LNCAP (cell line): ENCODE results near the gene PALM.

ENCODE experiments used
- CTCF ChIP-seq: fragments of 450-650 bp; IDR thresholded peaks from 2 replicates; pipeline ENCODE4 v1.5.1; 2017; ENCODE audit warnings: mild to moderate bottlenecking

PALM gene

DNA sequence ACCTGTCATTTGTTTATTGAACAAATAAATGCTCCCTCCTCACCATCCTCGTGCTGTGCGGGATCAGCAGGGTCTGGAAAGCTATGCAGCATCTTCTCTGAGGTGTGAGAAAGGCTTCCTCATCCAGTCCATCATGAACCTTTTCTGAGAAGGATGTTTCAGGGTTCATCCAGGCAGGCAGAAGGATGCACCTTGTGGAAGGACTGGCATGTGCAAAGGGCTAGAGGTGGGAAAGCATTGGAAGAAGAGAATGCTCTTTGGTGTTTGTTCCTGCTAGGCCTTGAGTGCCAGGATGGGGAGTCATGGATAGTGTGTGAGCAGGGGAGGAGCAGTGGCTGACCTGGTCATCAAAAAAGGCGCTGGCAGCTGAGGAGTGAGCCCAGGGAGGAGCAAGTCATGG is 6.6 kb downstream of the PALM start:
- TF ChIP-seq CTCF = no peak

DNA sequence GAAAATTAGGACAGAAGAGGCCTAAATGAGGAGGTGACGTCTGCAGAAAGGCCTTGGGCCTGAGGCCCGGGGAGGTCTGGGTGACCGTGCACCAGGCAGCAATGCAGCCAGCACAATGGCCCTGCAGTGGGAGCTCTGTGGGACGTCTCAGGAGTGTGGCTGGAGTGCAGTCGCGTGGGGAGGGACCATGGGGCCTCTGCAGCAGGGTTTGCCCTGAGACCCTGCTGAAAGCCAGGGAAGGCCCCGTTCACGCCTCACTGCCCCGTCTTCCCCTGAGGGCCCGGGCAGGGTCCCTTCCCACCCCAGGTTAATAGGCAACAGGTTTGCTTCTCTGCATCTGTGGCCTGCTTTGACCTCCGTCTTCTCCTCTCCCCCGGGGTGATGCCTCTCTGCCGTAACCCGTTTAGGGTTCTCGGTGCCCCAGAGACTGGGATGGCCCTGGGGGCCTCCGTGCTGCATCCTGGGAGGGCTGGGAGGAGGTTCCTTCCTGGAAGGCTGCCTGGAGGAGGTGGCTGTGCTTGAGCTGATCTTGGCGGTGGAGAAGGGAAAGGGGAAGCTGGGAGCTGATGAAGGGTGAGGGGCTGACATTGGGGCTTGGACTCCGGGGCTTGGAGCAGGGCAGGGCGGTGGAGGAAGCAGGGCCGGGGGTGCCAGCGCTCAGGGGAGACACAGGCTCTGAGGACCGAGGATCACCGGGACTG is 9.7 kb downstream of the PALM start:
- TF ChIP-seq CTCF = no peak

GRCh38 chr19:718991-719512 is 10.3 kb downstream of the PALM start:
- TF ChIP-seq CTCF = no peak

DNA sequence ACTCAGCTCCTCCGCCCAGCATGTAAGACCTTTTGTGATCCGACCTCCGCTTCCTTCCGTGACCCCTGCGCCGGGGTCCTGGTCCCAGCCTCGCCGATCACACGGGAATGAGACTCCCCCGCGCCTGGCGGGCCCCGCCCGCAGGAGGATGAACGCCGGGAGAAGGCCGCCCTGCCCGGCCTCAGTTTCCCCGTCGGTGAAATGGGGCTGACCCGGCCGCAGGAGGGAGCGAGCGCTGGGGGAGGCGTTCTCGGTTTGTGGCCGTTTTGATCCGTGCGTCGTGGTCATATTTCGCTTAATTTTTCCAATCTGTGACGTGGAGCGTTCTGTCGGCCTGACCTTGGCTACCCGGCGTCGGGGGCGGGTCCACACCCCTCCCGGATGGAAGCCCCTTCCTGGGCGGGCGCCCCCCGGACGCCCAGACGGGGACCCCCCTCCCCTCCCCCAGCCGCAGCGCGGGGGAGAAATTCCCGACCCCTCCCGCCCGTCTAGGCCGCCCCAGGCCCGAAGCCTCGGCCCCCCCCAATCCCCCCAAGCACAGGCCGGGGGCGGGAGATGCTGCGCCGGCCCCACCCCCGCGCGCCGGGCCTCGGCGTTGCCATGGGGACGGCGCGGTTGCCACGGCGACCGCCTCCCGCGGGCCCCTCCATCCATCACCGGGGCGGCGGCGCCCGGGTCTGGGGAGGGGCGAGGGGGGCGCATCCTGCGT is 11.1 kb downstream of the PALM start:
- no peak for TF ChIP-seq CTCF

DNA sequence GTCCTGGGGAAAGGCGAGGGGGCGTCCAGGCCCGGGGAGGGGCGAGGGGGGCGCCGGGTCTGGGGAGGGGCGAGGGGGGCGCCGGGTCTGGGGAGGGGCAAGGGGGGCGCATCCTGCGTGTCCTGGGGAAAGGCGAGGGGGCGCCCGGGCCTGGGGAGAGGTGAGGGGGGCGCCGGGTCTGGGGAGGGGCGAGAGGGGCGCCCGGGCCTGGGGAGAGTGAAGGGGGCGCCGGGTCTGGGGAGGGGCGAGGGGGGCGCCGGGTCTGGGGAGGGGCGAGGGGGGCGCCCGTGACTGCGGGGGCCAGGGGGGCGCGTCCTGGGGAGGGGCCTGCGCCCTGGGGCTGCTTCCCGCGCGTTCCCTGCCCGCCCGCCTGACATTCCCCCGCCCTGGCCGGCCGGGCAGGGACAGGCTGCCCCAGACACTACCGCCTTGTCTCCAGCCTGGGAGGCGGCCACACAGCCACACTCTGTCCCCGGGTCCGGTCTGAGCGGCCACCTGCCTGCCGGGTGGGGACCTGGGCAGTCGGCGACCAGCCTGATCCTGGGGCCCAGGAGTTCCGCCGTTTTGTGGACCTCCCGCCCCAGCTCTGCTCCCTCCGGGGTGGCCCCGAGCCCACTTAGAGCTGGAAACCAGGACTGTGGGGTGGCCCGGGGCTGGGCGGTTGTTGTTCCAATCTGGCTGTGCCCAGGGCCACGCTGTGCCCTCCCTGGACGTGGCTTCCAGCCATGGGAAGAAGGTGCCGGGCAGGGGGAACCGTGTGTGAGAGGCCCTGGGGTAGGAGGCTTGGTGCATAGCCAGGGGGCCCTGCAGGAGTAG is 11.8 kb downstream of the PALM start:
- no peak for TF ChIP-seq CTCF

GRCh38 chr19:722553-723101 is 13.9 kb downstream of the PALM start:
- no peak for TF ChIP-seq CTCF

DNA sequence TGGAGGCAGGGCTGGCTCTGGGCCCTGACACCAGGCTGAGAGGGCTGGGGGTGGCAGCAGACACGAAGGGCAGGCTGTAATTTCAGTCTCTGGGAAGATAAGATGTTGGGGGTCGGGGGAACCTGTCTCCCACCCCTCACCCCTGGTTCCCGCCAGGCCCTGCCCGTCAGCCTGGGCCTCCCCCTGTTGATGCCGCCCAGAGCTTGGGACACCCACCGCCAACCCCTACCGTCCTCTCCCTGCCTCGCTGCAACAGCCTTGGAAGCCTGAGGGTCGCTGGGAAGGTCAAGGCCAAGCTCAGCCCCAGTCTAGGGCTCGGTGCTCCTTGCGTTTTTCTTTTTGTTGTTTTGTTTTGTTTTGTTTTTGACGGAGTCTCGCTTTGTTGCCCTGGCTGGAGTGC is 14.5 kb downstream of the PALM start:
- TF ChIP-seq CTCF = no peak
